IMR-90 (cell line): ENCODE measurements around the gene SPECC1L.

Experiments
- POLR2A ChIP-seq: IDR thresholded peaks from 2 replicates; pipeline ENCODE4 v1.6.1; 2012; ENCODE audit warnings: mild to moderate bottlenecking, low read depth, low read length
- RAD21 ChIP-seq: IDR thresholded peaks from 2 replicates; pipeline ENCODE4 v1.6.1; 2012; ENCODE audit warnings: low read length, improper control_type of control experiment
- RFX5 ChIP-seq: IDR thresholded peaks from 2 replicates; pipeline ENCODE4 v1.8.0; 2012; ENCODE audit warnings: low read depth, mild to moderate bottlenecking, low read length, moderate library complexity
- TF ChIP-seq, protein P1 (sequence below): conservative IDR thresholded peaks from 2 replicates; pipeline ENCODE4 v1.5.1; 2012; ENCODE audit warnings: mild to moderate bottlenecking, low read depth, low read length, improper control_type of control experiment

DNA sequence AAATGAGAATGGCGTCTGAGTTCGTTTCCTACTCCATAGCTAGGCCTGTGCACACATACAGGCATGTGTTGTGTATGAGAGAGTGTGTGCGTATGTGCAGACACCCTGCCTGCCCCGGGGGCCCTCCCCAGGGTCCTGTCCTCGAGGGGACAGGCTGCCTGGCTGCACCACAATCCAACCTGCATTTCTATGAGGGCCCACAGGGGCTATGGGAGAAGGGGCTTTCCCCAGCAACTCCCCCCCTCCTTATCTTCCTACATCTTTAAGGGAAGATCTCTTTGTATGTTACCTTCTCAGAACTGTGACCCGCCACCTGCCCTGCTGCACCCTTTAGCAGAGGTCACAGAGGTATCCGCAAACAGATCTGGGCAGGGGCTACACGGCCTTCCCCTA, 171.7 kb downstream of the SPECC1L start:
- no peak for TF ChIP-seq RAD21
- TF ChIP-seq POLR2A: no peak
- TF ChIP-seq RFX5: no peak
- TF ChIP-seq, protein P1, sequence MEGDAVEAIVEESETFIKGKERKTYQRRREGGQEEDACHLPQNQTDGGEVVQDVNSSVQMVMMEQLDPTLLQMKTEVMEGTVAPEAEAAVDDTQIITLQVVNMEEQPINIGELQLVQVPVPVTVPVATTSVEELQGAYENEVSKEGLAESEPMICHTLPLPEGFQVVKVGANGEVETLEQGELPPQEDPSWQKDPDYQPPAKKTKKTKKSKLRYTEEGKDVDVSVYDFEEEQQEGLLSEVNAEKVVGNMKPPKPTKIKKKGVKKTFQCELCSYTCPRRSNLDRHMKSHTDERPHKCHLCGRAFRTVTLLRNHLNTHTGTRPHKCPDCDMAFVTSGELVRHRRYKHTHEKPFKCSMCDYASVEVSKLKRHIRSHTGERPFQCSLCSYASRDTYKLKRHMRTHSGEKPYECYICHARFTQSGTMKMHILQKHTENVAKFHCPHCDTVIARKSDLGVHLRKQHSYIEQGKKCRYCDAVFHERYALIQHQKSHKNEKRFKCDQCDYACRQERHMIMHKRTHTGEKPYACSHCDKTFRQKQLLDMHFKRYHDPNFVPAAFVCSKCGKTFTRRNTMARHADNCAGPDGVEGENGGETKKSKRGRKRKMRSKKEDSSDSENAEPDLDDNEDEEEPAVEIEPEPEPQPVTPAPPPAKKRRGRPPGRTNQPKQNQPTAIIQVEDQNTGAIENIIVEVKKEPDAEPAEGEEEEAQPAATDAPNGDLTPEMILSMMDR: no peak
